Stimulated activated CD4-positive, alpha-beta T cell treated with anti-CD3 and anti-CD28 coated beads, Interleukin-15, amount 100 ng/mL, for 48 hours (primary cell): ENCODE results near the gene SEMA7A.
"Not testable (repeated sequence)": the region's sequence is repeated elsewhere in the genome, so short reads cannot be mapped to it uniquely, and the experiment has no call there.

Source experiments
- DNase-seq, 2 donors: peaks; one replicate each; pipeline ENCODE4 v3.0.0-alpha.2; 2020; ENCODE audit warnings: low read depth in 2 of 2

Gene SEMA7A, protein sequence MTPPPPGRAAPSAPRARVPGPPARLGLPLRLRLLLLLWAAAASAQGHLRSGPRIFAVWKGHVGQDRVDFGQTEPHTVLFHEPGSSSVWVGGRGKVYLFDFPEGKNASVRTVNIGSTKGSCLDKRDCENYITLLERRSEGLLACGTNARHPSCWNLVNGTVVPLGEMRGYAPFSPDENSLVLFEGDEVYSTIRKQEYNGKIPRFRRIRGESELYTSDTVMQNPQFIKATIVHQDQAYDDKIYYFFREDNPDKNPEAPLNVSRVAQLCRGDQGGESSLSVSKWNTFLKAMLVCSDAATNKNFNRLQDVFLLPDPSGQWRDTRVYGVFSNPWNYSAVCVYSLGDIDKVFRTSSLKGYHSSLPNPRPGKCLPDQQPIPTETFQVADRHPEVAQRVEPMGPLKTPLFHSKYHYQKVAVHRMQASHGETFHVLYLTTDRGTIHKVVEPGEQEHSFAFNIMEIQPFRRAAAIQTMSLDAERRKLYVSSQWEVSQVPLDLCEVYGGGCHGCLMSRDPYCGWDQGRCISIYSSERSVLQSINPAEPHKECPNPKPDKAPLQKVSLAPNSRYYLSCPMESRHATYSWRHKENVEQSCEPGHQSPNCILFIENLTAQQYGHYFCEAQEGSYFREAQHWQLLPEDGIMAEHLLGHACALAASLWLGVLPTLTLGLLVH

DNA sequence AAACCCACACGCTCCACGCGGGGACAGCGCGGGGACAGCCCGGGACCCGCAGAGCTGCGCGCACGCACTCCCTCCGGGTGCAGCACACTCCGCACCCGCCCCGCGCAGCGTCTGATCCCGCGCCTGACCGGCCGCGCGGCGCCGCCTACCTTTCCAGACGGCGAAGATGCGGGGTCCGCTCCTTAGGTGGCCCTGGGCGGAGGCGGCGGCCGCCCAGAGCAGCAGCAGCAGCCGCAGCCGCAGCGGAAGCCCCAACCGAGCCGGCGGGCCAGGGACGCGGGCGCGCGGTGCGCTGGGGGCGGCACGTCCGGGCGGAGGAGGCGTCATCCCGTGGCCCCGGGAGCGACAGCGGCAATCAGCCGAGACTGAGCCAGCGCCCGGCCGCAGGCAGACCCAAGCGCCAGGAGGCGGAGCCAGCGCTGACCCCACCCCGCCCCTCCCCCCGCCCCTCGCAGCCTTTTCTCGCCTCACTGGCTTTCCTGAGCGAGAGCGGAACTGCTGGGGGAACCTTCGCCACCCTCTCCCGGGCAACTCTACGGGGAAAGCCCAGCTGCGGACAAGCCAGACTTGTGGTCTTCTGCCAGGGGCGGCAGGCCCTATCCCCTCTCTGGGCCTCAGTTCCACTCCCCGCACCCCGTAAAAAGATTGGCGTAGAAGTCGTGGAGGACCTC lies at the start of gene SEMA7A:
TSS of gene SEMA7A (minus strand) at position 367 of the 671 bp plus-strand sequence. CDS start at position 327, 40 bp downstream.
- peak; percentile 66 to 79 for DNase-seq

DNA sequence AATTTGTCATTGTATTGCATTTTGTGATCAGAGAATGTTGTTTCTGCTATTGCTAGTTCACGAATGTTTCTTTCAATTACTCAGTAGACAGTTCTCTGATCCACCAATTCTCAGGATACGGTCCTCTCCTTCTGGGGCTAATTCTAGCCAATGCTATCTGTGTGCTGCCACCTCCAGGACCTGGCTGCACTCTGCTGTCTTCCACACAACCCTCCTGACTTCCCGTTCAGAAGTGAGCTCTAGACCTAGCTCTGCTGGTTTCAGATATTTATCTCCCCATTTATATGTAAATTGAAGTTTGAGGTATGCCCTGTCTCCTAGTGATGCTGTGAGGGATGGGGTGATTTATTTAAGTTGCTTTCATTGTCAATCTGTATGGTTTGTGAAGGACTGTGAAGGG lies 48.9 kb upstream of the SEMA7A start:
- DNase-seq, result no peak

DNA sequence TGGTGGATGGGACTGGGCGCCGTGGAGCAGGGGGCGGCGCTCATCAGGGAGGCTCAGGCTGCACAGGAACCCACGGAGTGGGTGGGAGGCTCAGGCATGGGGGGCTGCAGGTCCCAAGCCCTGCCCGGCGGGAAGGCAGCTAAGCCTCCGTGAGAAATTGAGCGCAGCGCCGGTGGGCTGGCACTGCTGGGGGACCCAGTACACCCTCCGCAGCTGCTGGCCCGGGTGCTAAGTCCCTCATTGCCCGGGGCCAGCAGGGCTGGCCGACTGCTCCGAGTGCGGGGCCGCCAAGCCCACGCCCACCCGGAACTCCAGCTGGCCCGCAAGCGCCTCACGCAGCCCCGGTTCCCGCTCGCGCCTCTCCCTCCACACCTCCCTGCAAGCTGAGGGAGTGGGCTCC lies 46.6 kb upstream of the SEMA7A start:
- DNase-seq, result not testable (repeated sequence)

DNA sequence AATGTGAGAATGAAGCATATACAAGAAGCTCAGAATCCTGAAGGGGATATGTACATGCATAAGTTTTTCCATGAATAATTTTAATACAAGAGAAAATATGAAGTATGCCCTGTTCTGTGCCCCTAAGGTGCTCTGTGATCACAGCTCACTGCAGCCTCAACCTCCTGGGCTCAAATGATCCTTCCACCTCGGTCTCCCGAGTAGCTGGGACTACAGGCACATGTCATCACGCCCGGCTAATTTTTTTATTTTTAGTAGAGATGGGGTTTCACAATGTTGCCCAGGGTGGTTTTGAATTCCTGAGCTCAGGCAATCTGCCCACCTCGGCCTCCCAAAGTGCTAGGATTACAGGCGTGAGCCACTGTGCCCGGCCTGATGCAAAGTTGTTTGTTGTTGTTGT lies 37.9 kb upstream of the SEMA7A start:
- not testable (repeated sequence) for DNase-seq

DNA sequence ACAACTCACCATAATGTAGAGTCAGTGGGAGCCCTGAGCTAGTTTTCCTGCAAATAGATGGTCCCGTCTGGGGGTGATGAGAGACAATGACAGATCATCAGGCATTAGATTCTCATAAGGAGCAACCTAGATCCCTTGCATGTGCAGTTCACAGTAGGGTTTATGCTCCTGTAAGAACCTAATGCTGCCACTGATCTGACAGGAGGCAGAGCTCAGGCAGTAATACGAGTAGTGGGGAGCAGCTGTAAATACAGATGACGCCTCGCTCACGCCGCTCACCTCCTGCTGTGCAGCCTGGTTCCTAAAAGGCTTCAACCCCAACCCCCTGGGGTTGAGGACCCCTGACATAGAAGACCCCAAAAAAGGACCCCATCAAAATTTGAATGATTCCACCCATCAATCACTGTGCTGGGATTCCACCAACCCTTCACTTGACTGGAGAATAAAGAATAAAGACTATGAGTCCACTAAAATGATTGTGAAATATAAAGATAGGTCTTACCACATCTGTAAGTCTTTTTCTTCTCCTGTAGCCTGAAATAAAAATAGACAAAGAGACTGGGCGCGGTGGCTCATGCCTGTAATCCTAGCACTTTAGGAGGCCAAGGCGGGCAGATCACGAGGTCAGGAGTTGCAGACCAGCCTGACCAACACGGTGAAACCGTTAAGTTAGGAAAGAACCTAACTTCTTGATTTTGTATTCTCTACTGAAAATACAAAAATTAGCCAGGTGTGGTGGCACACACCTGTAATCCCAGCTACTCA lies 37.1 kb upstream of the SEMA7A start:
- DNase-seq, result no peak

DNA sequence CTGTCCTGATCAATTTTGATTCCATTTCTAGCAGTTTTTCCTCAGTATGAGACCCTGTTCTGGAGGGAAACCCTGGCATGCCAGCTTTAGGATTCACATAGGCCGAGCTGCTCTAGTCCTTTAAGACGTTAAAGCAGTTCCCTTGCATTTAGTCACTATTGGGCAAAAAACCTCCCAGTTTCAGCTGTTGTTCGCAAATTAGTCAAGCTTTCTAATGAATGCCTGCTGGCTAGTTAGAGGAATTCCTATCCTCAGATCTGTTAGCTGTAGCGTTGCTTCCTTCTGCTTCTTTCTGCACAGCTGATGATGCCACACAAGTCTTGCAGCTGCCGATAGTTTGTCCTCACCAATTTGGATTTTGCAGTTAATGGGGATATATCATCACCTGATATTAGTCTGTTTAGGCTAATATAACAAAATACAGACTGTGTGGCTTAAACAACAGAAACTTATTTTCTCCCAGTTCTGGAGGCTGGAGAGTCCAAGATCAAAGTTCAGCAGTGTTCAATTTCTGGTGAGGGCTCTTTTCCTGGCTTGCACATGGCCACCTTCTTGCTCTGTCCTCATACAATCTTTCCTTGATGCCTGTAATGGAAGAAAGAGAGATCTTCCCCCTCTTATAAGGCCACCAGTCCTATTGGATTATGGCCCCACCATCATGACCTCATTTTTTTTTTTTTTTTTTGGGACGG lies 34.7 kb upstream of the SEMA7A start:
- no peak for DNase-seq

DNA sequence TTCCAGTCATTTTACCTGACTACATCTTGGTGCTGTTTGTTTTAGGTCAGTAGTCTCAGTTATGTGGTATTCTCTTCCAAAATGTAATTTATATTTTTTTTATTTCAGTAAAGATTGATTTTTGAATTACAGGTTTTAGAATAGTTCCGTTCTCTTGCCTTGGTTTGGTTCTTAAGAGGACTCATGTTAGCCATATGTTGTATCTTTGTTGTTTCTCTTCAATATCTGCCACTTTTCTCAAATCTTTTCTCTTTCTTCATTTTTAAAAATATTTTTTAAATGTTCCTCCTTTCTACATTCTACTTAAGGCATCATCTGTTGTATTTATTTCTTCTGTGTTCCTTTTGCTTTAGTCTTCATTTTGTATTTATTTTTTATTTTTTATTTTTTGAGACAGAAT lies 32.8 kb upstream of the SEMA7A start:
- DNase-seq, result no peak

DNA sequence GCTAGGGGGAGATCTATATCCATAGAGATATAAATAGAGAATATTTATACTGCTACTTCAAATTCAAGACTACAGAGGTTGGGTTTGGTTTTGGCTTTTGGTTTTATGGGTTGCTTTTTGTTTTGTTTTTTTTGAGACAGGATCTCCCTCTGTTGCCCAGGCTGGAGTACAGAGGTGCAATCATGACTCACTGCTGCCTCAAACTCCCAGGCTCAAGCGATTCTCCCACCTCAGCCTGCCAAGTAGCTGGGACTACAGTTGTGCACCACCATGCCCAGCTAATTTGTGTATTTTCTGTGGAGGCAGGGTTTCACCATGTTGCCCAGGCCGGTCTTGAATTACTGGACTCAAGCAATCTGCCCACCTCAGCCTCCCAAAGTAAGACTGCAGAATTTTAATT lies 31.1 kb upstream of the SEMA7A start:
- DNase-seq, result no peak

DNA sequence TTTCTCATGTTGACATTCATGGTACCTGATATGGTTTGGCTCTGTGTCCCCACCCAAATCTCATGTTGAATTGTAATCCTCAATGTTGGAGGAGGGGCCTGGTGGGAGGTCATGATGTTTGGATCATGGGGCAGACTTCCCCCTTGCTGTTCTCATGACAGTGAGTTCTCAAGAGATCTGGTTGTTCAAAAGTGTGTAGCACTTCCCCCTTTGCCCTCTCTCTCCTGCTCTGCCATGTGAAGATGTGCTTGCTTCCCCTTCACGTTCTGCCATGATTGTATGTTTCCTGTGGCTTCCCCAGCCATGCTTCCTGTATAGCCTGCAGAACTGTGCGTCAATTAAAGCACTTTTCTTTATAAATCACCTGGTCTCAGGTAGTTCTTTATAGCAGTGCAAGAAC lies 30.5 kb upstream of the SEMA7A start:
- no peak for DNase-seq

DNA sequence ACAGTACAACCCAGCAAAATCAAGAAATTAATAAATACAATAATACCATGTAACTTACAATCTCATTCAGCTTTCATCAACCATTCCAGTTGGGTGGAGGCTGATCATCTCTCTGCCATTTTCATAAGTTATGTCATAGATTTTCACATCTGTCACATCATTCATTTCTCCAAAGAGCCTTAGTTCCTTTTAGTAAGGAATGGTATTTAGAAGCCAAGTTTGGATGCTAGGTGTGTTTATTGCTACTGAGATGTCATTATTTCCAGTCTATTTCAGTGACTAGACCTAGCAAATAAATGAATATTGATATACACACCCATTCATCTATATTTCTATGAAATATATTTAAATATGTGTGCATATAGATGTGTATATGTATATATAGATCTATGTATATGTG lies 29.9 kb upstream of the SEMA7A start:
- DNase-seq, result no peak

DNA sequence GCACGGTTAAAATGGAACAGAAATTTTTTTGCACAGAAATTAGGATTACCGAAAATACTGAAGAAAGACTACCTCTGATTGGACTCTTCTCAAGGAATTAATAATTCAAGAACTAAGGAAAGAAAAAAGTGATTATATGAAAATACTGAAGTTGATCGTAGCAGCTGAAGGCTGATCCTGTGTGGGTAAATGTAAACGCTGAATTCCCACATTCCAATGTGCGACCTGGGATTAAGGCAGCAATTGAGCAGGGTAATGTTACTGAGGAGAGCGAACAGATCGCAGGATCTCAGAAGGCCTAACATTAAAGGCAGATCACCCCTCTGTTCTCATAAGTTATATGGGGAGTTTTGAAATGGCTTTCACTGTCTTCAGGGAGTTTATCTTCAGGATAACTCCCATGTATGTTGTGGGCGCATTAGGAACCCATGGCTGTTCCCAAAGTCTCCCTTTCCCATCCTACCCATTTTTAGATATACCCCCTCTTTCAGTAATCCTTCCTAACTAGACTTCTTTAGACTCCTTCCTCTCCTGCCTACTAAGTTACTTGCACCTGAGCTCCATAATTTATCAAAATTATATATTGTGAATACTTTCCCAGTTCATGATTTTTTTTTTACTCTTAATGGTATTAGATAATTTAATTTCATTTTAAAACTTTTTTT lies 28.2 kb upstream of the SEMA7A start:
- DNase-seq, result no peak

DNA sequence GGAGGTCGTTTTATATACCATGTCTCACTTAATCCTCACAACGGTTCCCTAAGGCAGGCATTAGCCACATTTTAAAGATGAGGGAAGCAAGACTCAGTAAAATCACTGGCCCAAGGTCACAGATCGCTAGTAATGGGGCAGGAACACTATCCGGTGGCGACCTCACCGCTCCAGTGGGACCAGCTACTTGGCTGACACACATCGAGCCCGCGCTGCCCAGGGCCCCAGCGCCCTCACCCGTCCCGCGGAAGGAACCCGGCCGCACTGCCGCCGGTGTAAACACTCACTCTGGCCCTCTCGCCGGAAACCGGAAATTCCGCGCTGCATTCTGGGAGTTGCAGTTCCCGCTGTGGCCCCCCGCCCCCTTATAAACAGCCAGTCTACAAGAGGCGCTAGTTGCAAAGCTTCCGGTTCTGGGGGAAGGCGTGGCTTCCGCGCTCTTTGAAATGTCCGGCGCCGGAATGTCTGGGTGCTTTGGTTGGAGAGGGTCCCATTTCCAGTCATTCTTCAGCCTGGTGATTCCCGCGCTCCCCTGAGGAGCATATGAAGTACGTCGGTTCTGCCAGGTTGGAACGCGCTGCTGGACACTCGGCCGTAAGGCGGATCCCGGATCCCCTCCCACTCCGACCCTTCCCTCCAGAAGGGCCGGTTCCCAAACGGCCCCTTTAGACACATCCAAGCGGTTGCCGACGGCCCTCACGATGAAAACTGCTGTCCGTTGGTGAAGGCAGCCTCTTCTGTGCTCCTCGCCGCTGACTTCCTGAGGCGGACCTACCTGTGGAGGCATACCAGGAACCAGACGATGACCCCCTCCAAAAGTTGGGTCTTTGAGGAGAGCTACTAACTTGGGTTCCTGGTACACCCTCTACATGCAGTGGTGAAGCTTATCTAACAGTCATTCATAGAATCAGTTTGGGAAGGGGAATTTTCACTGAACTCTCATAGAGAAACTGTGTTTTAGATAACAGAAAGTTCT lies 27.4 kb upstream of the SEMA7A start, which contains the start of gene UBL7:
TSS of gene UBL7 (minus strand) at position 290 of the 976 bp plus-strand sequence. CDS start 2,293 bp downstream, outside the sequence.
- DNase-seq, result peak; percentile 94 to 98

DNA sequence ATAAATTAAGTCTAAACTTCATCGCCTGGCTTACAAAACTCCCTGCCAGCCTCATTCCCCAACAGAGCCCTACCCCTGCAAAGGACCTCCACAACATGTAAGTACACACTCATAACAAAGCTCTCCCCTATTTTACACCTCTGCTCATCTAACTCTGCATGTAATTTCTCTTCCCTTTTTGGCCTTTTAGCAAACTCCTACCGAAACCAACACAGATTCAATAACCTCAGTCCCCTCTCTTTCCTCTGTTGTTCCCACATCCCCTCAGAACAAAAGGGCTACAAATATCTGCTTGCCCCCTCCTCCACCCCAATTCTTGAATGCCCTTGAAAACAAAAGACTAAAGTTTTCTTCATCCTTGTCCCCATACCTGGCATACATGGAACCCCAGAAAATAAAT lies 26.5 kb upstream of the SEMA7A start:
- DNase-seq, result no peak

DNA sequence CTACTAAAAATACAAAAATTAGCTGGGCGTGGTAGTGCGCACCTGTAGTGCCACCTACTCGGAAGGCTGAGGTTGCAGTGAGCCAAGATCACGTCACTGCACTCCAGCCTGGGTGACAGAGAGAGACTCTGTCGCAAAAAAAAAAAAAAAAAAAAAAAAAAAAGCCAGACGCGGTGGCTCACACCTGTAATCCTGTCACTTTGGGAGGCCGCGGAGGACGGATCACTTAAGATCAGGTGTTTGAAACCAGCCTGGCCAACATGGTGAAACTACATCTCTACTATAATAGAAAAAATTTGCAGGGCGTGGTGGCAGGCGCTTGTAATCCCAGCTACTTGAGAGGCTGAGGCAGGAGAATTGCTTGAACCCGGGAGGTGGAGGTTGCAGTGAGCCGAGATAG lies 26.0 kb upstream of the SEMA7A start:
- DNase-seq, result not testable (repeated sequence)

DNA sequence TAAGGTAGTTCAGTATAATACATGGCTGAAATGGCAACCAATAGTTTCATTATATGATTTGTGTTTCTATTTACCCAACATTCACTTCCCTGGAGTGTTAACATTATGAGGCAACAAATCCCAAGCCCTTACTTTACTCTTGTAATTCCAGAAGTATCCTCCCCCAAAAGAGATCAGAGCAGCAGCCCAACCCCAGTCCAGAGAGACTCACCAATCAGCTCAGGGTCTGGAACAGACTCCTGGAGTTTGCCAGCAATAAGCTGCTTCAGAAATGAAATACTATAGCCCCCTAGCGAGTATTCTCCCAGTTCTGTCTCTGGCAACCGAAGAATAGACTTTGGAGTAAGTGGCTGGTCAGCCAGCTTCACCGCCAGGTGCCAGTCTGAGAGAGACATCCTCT lies 24.7 kb upstream of the SEMA7A start:
- DNase-seq, result no peak

DNA sequence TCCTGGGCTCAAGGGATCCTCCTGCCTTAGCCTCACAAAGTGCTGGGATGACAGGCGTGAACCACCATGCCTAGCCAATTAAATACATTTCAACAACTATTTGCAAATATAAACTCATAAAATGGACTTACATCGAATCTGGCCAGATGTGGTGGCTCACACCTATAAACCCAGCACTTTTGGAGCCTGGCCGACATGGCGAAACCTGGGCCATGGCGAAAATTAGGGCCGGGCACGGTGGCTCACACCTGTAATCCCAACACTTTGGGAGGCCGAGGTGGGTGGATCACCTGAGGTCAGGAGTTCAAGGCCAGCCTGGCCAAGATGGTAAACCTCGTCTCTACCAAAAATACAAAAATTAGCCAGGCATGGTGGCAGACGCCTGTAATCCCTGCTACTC lies 23.3 kb upstream of the SEMA7A start:
- DNase-seq, result not testable (repeated sequence)

DNA sequence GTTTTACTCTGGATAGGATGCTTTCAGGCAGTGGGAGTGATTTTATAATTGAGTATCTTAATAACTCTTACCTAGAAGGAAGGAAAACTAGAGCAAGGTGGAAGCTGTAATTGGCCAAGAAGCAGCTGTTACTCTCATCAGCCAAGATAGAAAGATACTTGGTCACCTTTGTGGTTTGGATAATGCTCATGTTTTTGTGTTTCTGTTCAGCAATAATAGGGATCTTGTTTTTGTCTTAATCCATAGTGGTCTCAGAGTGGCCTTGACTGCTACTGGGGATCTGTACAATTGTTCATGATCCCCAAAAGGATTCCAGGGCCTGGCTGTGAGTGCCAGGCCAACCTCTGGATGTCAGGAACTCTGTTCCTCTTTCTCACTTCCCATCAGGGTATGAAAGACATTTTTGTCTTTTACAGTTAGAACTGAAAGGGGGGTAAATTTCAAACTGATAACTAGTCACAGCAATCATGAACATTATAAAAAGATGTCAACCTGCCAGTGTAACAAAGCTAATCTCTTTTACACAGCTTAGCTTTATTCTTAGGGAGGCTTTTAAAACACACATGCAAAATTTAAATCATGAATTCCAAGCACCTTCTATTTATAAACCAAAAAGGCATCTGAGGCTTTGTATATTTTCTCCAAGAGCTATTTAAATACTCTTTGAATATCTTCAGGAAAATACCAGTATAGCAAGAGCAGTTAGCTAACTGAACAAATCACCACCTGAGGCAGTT lies 21.2 kb upstream of the SEMA7A start:
- DNase-seq, result no peak

DNA sequence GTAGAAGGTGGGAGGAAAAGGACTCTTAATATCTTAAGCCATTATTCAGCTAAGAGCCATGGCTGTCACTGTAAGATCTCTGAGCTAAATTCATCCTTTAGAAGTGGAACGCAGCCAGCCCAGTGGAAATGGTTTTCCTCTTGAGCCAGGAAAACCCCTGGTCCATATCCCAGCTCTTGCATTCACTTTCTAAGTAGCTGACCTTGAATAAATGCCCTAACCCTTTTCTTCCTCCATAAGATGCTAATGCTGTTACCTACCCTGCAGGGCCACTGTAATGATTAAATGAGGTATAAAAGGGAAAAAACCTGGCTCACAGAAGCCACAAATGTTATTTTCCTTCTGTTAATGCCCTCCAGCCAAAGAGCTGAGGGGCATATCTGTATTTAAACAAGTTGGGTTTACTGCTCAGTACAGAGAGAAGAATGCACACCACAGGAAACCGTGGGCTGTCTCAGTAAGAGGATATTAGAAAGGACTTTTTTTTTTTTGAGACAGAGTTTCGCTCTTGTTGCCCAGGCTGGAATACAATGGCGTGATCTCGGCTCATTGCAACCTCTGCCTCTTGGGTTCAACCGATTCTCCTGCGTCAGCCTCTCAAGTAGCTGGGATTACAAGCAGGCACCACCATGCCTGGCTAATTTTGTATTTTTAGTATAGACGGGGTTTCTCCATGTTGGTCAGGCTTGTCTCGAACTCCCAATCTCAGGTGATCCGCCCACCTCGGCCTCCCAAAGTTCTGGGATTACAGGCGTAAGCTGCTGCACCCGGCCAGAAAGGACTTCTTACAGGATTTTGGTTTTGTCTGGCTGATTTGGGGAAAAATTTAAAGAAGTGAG lies 20.4 kb upstream of the SEMA7A start:
- no peak for DNase-seq
